ENCODE measurements around the gene SLC2A9.
"Not testable (repeated sequence)": the region's sequence is repeated elsewhere in the genome, so short reads cannot be mapped to it uniquely, and the experiment has no call there.

The SLC2A9 gene

DNA sequence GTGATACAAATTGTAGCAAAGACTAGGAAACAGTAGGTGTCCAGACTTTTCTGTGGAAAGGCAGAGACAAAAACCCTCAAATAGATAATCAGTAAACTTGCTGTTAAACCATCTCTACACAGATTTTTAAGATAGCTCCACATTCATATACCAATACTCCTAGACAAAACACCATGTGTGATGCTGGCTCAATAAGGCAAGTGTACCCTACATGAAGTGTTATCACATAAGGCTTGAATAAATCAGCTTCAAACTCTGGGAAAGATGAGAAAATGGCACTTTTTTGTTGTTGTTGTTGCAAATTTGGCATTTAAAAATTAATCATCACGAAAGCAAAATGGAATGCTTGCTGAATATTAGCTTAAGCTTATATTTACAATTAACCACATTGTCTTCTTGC is 194.7 kb downstream of the SLC2A9 start:
- no peak for DNase-seq (ENCODE audit: low spot score)

DNA sequence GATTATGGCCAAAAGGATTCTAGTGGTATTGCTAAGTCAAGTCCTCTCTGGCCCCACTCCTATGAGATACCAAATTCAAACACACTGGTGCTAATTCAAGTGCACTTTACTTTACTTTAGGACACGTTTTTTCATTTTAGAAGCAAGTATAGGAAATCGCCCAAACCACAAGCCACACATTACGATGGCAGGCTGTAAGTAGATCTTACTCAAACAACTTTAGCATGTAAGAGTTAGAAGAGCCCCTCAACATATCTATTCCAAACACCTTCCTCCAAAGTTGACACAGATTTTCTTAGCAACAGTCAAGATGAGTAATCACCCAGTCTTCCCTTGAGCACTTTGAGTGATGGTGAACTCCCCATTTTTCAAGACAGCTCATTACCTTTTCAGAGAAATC is 196.2 kb downstream of the SLC2A9 start:
- no peak for DNase-seq (ENCODE audit: low spot score)

DNA sequence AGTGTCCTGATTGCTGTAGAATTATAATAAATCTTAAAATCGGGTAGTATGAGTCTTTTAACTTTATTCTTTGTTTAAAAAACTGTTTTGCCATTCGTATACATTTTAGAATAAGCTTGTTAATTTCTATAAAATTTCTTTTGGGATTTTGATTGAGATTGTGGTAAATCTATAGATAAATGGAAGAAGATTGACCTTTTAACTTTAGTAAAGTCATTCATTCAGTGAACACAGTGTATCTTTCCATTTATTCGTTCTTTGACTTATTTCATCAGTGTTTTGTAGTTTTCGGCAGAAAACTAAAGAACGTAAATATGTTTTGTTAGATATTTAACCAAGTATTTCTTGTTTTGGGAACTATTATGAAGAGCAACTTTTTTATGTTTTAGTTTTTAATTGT is 201.0 kb downstream of the SLC2A9 start:
- no peak for DNase-seq (ENCODE audit: low spot score)

DNA sequence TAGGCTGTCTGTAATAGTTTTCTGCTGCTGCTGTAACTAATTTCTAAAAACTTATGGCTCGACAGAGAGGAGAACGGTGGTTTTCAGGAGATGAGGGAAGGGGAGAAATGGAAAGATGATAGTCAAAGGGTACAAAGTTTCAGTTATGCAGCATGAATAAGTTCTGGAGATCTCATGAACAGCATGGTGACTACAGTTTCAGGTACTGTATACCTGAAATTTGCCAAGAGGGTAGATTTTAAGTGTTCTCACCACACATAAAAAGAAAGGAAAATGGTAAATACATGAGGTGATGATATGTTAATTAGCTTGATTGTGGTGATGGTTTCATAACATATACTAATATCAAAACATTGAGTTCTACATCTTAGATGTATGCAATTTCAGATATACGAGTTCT is 205.0 kb downstream of the SLC2A9 start:
- no peak for DNase-seq (ENCODE audit: low spot score)

DNA sequence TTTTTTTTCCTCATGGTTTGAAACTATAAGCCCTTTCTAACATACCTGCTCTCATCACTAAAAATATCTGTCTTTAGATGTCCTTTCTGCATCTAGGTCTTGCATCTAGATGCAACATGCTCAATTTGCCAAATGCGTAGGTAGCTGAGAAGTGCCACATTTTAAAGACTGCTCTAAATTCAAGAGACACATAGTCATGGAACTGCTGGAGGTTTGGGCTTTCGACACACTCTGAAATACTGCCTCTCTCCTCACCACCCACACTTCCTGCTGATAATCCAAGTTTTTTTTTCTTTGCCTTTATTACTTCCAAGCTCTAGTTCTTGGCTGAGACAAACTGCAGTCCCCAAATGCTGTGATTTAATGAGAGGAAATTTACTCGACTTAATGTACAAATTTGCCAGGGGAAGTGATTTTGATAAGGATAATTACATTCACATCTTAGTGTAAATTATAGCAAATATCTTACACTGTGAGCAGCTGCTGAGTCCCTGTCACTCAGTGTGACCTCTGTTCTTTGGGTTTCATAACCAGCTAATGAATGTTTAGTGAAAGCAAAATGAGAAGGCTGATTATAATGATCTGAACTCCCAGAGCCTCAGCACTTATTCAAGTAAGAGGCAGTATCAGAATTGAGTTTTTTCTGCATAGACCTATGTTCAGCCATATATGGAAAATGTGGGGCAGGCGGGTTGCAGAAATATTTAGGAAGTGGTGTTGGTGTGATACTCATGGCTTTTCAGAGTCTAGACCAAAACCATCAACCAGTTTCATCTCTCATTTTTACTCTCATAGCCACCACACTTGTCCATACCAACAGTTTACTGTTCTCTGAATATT is 208.6 kb downstream of the SLC2A9 start:
- DNase-seq (ENCODE audit: low spot score), result peak; percentile 35

DNA sequence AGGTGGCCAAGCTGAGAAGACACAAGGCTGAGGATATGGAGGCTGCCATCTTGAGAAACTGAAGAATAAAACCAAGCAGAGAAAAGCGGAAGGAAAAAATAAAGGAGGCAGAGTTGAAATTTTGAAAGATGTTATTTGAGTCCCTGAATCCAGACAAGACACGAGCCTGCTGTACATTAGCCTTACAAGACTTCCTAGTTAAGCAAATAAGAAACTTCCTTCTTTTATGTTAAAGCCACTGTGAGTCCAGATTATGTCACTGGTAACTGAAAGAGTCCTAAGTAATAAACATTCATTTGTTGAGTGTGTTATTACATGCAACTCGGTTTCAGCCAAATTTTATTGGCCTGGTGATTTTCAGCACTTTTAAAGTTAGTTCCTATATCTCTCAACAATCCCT is 209.5 kb downstream of the SLC2A9 start:
- DNase-seq (ENCODE audit: low spot score), result no peak

DNA sequence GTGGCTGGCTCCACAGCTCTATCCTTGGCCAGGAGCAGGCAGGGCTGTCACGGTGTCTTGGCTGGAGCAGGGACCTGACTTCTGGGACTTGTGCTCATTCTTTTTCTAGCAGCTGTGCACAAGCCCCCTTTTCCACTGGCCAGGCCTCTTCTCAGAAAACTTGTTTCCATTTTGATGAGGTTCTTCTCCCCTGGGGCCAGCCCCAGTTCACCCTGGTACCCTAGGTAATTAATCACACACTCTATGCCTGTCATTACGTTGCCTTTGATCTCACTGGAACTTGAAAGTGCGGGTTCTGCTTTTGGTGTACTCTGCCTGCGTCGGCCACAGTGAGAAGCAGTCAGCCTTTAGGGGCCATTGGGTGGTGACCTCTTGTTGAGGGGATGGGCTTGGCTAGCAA is 213.2 kb downstream of the SLC2A9 start:
- no peak for DNase-seq (ENCODE audit: low spot score)

DNA sequence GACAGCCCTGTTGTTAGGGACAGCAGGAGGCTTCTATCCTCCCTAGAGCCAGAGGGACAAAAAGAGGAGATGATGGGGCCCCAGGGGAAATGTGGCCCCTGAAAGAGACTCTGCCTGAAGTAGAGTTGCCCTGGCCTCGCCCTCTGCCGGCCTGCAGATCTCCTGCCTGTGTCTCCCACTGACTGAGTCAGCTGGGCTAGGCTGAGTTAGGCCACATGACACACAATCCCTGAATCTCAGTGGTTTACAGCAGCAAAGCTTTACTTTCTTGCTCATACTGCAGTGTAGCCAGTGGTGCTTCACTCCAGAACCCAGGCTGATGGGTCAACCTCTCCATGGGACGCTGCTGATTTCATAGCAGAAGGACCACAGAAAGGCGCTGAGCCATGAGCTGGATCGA is 216.4 kb downstream of the SLC2A9 start:
- DNase-seq (ENCODE audit: low spot score), result no peak

DNA sequence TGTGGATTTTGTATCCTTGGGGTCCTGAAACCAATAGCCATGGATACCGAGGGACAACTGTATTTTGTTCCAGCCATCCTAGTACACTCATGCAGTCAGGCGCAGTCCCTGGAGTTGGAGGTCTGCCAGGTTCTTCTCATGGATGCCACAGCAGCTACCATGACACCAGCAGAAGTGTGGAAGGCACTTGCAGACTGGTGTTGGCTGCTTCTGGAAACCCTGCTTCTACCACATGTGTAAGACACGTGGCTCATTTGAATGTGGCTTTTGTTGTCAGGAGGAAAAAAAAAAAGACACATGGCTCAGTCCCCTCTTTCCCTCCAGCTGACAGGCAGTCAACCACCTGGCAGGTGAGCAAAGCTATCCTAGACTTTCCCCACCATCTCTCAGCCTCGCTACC is 220.4 kb downstream of the SLC2A9 start:
- DNase-seq (ENCODE audit: low spot score), result no peak

DNA sequence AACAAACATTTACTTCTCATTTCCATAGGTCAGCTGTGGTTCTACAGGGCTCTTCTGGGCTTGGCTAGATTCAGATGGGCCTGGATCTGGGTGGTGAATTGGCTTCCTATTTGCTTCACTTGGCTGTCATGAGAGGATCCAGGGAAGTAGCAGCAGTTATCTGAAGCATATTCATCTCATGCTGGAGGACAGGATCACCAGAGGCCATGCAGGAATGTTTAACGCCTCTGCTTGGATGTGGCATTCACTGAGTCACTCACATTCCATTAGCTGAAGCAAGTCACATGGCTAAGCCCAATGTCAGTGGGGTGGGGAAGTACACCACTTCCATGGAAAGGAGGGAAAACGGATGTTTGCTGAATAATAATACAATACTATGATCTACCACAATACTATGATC is 224.7 kb downstream of the SLC2A9 start:
- DNase-seq (ENCODE audit: low spot score), result not testable (repeated sequence)

DNA sequence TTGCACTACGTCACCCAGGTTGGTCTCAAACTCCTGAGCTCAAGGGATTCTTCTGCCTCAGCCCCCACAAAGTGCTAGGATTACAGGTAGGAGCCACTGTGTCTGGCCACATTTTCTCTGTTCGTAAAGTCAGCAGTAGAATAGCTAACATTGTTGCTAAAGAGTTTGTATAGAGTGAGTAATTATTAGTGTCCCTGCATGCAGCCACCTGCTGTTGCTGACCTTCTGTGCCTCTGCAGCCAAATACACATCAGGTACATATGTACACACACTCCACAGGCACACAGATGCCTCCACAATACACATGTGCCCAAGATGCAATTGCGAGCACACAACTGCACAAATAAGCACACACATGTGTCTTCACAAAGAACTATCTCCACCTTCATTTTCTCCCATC is 228.9 kb downstream of the SLC2A9 start:
- no peak for DNase-seq (ENCODE audit: low spot score)

DNA sequence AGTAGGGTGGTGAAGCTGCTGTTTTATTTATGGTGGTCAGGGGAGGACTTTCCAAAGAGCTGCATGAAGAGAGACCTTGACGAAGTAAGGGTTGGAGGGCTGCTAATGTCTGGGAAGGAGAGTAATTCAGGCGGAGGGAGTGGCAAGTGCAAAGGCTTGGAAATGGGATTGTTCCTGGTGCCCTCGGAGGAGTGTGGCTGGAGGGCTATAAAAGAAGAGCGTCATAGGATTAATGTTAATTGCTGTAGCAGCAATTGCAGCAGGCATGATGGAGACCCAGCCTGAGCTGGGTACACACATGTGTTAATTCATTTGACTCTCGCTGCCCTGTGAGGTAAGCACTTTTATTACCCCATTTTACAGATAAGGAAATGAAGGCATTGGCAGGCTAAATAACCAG is 235.4 kb downstream of the SLC2A9 start:
- DNase-seq (ENCODE audit: low spot score), result not testable (repeated sequence)

DNA sequence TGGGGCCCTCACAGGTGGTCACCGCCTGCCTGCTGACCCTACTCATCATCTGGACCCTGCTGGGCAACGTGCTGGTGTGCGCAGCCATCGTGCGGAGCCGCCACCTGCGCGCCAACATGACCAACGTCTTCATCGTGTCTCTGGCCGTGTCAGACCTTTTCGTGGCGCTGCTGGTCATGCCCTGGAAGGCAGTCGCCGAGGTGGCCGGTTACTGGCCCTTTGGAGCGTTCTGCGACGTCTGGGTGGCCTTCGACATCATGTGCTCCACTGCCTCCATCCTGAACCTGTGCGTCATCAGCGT is 239.2 kb downstream of the SLC2A9 start:
- DNase-seq (ENCODE audit: low spot score), result no peak

DNA sequence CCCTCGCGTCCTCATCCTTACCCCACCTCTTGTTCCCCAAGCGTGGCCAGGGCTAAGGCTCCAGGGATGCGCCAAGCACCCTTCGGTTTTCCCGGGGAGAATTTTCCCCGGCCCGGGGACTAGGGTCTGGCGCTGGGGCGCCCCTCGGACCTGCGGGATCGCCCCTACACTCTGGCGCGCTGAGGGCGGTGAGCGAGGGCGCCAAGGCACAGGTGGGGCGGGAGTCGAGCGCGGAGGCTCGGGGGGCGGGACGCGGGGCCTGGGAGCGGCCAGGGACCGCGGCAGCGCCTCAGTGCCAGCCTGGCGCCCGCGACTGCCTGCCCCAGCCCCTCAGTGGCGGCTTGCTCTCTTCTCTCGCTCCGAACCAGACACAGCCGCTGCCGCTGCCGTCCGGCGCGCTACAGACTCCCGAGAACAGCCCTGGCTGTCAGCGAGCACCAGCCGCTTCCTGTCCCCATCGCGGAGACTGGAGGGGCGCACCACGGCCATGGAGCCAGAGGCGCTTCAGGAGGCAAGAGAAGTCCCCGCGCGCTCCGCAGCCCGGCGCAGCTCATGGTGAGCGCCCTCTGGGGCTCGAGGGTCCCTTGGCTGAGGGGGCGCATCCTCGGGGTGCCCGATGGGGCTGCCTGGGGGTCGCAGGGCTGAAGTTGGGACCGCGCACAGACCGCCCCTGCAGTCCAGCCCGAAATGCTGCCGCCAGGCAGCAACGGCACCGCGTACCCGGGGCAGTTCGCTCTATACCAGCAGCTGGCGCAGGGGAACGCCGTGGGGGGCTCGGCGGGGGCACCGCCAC is 239.8 kb downstream of the SLC2A9 start, which contains the start of gene DRD5:
TSS of gene DRD5 (plus strand) at position 292 of the 793 bp plus-strand sequence. CDS start at position 688, 396 bp downstream.
- no peak for DNase-seq (ENCODE audit: low spot score)

Data from putamen (tissue), 1 donor.